Liver (tissue), 3 donors: Measurements from ENCODE around the gene RHOT2.

ENCODE experiments used
- NR2F2 ChIP-seq: IDR thresholded peaks from 2 replicates; pipeline ENCODE4 v1.6.1; 2016; ENCODE audit warnings: antibody characterized with exemption
- YY1 ChIP-seq: IDR thresholded peaks from 2 replicates; pipeline ENCODE4 v1.6.1; 2016; ENCODE audit warnings: antibody characterized with exemption, mild to moderate bottlenecking
- TF ChIP-seq, protein P1 (sequence below): IDR thresholded peaks from 2 replicates; pipeline ENCODE4 v1.6.1; 2016; ENCODE audit warnings: antibody characterized with exemption
- TF ChIP-seq, protein P2 (sequence below): fragments of 150-350 bp; IDR thresholded peaks from 2 replicates; pipeline ENCODE4 v1.5.1; 2017; ENCODE audit warnings: improper control_type of control experiment, low read depth, low read length; ENCODE audit not compliant: missing input control
- TF ChIP-seq, protein P3 (sequence below): IDR thresholded peaks from 2 replicates; pipeline ENCODE4 v1.6.1; 2016; ENCODE audit warnings: antibody characterized with exemption
- donor health status: healthy.
- donor health status: healthy.

DNA sequence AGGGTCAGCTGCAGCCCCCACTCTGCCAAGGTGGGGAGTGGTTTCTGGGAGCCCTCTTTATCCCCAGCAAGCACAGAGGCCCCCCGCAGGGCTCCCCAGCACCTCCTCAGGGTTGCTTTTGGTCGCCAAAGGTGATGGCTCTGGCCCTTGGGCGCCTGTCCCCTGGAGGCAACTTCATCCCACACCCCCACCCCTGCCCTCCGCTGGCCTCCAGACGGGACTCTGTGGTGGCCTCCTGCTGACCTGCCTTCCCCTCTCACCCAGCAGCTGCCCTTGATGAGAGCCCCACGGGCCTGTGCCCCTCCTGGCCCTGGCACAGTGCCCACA lies 7.8 kb upstream of the RHOT2 start:
- TF ChIP-seq NR2F2 (no peak), YY1 (no peak)
- TF ChIP-seq, protein P1, sequence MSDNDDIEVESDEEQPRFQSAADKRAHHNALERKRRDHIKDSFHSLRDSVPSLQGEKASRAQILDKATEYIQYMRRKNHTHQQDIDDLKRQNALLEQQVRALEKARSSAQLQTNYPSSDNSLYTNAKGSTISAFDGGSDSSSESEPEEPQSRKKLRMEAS, result no peak
- TF ChIP-seq, protein P2, sequence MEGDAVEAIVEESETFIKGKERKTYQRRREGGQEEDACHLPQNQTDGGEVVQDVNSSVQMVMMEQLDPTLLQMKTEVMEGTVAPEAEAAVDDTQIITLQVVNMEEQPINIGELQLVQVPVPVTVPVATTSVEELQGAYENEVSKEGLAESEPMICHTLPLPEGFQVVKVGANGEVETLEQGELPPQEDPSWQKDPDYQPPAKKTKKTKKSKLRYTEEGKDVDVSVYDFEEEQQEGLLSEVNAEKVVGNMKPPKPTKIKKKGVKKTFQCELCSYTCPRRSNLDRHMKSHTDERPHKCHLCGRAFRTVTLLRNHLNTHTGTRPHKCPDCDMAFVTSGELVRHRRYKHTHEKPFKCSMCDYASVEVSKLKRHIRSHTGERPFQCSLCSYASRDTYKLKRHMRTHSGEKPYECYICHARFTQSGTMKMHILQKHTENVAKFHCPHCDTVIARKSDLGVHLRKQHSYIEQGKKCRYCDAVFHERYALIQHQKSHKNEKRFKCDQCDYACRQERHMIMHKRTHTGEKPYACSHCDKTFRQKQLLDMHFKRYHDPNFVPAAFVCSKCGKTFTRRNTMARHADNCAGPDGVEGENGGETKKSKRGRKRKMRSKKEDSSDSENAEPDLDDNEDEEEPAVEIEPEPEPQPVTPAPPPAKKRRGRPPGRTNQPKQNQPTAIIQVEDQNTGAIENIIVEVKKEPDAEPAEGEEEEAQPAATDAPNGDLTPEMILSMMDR, result no peak
- TF ChIP-seq, protein P3, sequence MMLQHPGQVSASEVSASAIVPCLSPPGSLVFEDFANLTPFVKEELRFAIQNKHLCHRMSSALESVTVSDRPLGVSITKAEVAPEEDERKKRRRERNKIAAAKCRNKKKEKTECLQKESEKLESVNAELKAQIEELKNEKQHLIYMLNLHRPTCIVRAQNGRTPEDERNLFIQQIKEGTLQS, result no peak
